Right renal cortex interstitium (tissue), 3 donors: ENCODE results near the gene CBX8. TPM values are rescaled to one million over a fixed set of nuclear protein-coding genes. Genes with fewer than 3 reads are reported as not detected.
"Not testable (repeated sequence)": the region's sequence is repeated elsewhere in the genome, so short reads cannot be mapped to it uniquely, and the experiment has no call there.

Experiments
- DNase-seq, 3 donors: peaks; one replicate each; pipeline ENCODE4 v3.0.0-alpha.2; 2013; ENCODE audit warnings: low read depth in 3 of 3, low spot score in 2 of 3
- polyA plus RNA-seq, 3 donors: library from polyadenylated mRNA; unstranded; fragments of 120-200 nt; gene quantifications; one replicate each; pipeline ENCODE4 v1.2.1, GENCODE V29; 2013; ENCODE audit not compliant: insufficient read length in 3 of 3

Gene CBX8
- polyA plus RNA-seq, 3 donors: 10.3 to 12.3 (median 10.3) TPM

- DNase-seq: no peak
Observed at GRCh38 chr17:79783891-79784290, 13.0 kb downstream of the CBX8 start.

- no peak for DNase-seq
Observed at GRCh38 chr17:79781736-79782575, 14.9 kb downstream of the CBX8 start.

DNA sequence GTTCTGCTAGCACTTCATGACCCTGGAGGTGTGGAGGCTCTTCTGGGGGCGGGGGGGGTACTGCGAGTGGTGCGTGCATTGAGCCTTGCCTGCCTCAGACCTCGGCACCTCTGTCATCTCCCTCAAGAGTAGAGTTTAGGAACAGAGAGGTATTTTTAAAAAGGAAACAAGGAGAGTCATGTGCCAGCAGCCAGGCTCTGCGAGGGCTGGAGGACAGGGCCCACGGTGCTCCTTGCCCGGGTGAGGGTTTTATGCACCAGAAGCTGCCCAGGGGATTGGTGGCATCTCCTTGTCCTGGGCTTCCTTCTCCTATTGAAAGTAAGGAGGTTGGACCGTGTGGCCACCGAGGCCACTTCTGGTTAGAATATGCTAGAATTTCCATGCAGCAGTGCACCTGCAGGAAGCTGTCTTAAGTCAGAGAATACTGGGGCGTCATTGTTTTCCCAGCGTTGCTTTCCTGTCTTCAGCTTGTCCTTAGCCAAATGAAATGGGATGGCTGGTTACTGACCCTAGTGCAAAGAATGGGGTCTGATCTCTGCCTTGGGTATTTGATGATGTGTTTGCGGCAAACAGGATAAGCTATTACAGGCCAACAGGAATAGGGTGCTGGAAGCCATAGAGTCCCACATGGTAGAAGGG is 15.7 kb downstream of the CBX8 start:
- no peak for DNase-seq

- no peak for DNase-seq
Observed at GRCh38 chr17:79779661-79780365, 17.1 kb downstream of the CBX8 start.

GRCh38 chr17:79779084-79779529 is 17.8 kb downstream of the CBX8 start:
- no peak for DNase-seq

DNA sequence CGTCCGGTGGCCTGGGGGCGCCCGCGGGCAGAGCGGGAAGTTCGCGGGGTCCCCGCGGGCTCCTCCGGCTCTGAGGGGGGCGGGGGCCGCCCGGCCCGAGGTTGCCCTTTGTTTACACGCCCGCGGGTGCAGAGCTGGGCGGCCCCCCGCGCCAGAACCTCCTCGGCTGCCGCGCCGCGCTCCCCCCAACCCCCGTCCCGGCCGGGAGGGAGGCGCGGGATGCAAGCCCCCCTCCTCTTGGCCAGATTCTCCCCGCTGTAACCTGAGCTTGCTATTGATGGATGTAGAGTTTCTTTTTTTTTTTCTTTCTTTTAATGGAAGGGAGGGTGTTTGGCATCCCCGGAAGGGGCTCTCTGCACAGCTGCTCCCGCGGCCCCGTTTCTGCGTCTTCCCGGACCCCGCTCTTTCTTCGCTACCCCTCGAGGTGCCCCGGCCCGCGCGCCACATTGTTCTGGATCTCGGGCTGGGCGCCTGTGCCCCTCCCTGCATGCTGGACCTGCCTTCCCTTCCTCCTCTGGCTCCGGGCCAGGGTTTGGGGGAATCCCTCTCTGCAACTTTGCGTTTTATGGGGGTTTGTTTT is 18.3 kb downstream of the CBX8 start:
- DNase-seq: no peak

DNA sequence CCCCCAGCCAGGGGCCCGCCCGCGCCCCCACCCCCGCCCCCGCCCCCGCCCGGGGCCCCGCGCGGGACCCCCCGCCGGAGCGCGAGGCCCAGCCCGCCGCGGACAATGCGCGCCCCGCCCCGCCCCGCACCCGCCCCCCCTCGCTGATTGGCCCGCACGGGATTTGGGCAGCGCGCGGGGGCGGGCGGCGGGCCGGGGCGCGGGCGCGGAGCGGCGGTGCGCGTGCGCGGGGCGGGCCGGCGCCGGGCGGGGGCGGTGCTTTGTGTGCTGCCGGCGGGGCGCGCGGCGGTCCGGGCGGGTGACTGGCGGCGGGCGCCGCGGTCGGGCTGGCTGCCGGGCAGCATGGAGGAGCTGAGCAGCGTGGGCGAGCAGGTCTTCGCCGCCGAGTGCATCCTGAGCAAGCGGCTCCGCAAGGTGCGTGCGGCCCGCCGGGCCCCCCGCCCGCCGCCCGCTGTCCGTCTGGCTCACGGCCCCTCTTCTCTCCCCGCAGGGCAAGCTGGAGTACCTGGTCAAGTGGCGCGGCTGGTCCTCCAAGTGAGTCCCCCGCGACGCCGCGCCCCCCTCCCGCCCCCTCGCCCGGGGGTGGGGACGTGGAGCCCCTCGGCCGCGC is 18.9 kb downstream of the CBX8 start, which contains the start of gene CBX2:
TSS of gene CBX2 (plus strand) at position 255 of the 610 bp plus-strand sequence. CDS start at position 343, 88 bp downstream.
- no peak for DNase-seq

- DNase-seq: no peak
Observed at GRCh38 chr17:79777120-79777893, 19.6 kb downstream of the CBX8 start.

GRCh38 chr17:79776376-79777119 is 20.3 kb downstream of the CBX8 start:
- DNase-seq: no peak

DNA sequence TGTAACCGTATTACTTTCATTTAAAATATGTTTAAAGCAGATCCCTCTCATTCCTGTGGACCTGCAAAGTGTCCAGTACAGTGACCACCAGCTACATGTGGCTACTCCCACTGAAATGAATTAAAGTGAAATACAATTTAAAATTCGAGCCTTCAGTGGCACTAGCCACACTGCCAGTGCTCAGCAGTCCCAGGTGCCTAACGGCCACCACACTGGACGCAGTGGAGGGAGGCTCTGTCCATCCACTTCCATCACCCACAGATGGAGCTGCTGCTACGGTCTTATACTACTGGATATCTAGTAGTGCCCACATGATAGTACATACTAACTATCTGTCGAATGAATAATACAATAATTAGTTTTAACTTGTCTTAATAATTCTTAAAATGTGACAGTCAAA is 21.2 kb downstream of the CBX8 start:
- DNase-seq: no peak

DNA sequence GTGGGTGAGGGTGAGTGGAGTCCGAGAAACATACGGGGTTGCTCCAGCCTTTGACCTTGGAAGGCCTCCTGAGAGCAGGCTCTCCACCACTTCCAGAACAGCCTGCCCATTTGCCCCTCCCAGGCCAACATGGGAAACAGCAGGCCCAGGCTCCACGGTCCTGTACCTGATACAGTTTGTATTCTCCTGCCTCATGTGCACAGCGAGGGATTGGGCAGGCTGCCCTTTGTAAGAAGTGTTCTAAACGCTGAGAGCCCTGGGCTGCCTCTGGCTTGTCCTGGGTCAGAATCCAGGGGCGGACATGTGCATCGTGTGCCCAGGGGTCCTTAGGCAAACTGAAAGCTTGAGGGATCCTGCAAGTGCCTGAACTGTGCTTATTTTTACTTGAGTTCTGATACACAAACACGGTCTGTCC is 22.3 kb downstream of the CBX8 start:
- DNase-seq: no peak

DNA sequence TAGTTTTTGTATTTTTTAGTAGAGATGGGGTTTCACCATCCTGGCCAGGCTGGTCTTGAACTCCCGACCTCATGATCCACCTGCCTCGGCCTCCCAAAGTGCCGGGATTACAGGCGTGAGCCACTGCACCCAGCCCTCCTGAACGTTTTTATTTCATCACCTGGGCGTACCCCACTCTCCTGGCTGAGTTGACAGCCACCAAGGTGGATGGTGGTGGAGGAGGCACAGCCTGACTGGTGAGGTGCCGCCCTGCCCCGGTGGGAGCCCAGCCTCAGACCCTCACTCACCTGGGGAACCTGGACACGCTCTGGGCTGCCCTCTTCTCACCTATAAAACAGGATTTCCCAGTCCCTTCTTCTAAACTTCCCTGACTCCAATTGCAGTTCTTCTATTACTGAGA is 24.2 kb downstream of the CBX8 start:
- not testable (repeated sequence) for DNase-seq

- DNase-seq: no peak
Observed at GRCh38 chr17:79771276-79771675, 25.6 kb downstream of the CBX8 start.

DNA sequence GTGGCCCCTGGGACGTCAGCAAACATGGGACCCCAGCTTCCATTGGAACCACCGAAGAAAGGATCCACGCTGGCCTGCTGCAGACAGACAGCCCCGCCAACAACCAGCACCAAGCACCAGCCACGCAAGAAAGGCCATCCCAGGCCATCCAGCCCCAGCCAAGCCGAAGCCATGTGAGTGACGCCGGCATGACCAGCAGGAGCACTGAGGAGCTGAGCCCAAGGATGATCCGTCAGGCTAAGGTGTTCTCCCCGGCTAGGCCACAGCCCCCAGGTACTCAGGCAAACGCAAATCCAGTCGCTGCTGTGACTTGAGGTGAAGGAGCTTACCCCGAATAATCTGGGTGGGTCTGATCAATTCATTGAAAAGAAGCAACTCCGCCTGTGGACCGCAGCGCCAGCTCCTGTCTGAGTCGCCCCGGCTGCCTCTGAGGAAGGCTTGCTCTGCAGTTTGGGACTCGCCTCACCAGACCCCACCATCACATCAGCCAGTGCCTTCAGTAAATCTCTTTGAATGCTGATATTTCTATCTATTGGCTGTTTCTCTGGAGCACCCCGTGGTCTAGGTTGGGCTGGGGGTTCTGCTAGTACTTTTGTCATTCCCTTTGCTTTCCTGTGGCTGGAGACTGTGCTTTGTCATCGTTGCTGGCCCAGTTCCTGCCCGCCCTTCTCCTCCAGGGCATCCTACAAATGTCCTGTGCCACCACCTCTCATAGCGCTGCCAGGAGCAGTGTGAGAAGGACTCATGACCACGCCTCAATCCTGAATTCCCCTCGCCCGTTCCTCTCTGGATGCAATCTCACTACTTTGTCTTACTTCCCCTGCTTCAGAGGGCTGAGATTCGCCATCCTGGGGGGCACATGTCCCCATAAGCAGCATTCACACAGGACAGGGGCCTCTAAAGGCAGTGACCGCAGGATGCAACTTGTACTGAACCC is 27.0 kb downstream of the CBX8 start:
- no peak for DNase-seq

- no peak for DNase-seq
Observed at GRCh38 chr17:79765708-79766107, 31.2 kb downstream of the CBX8 start.

DNA sequence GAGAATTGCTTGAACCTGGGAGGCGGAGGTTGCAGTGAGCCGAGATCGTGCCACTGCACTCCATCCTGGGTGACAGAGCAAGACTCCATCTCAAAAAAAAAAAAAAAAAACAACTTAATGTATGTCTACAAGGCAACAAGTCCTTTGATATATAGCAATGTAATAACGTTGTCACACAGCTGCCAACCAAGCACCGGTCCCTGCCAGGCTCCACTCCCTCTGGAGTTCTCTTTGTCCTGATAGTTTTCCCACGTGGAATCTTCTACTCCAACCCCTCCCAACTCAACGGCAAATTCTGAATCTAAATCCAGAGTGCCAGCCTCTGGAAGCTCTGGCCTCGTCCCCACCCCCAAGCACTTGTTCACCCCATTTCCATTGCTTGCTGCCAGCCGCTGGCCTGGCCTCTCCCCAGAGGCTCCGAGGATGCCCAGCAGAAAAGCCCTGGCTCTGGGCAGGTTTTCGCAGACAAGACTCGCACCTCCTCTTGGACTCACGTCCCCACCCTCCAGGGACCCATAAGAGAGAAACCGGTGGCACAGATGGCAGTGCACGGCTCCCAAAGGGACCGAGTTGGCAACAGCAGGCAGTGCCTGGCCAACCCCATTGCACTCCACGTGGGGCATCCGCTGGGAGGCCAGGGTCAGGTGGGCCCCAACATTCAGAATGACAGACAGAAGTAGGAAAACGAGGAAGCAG is 34.8 kb downstream of the CBX8 start:
- DNase-seq: no peak

GRCh38 chr17:79760197-79760906 is 36.5 kb downstream of the CBX8 start:
- DNase-seq: no peak
